ENCODE measurements around the gene TREX2.

GRCh38 chrX:153493085-153493484 lies 47.2 kb upstream of the TREX2 start:
- TF ChIP-seq CTCF (optimal IDR thresholded peaks at IDR 0.05 in 1 of 3, IDR thresholded peaks at IDR 0.05 in 1 of 3, conservative IDR thresholded peaks at IDR 0.05 in 1 of 3; ENCODE audit: extremely low read depth in 1 of 3, insufficient read depth in 2 of 3, low read length in 3 of 3) (no peak), EZH2 (IDR thresholded peaks at IDR 0.05; ENCODE audit: low read length) (no peak)
